ENCODE results near the gene SMC1A. TPM values are rescaled to one million over a fixed set of nuclear protein-coding genes. Genes with fewer than 3 reads are reported as not detected.
"Not testable (repeated sequence)": the region's sequence is repeated elsewhere in the genome, so short reads cannot be mapped to it uniquely, and the experiment has no call there.

Gene SMC1A
- 113 TPM for polyA plus RNA-seq (2013, experiment 1 of 4)
- polyA plus RNA-seq (2013, experiment 2 of 4): 127 TPM
- 85.8 TPM for polyA plus RNA-seq (2013, experiment 3 of 4)
- 98.0 TPM for polyA plus RNA-seq (2013, experiment 4 of 4)

- H3K36me3 ChIP-seq (ENCODE audit: control insufficient read depth, insufficient read depth, low read length): no peaks in the 10 kb centered on the region
- 0% methylated on average over 75 of the region's 75 CpGs for WGBS, 2 experiments
- H3K4me1 ChIP-seq (ENCODE audit: control insufficient read depth, insufficient read depth, low read length): peaks cover 4% of the 10 kb centered on the region
- peak within 1 kb of the TSS; percentile 78 for H3K4me3 ChIP-seq (ENCODE audit: insufficient read depth, low read depth, low read length)
- H3K9me3 ChIP-seq (ENCODE audit: control insufficient read depth, low read length): no peaks in the 10 kb centered on the region
- H3K27me3 ChIP-seq (ENCODE audit: control insufficient read depth, insufficient read depth, low read length, poor library complexity, severe bottlenecking): no peaks in the 10 kb centered on the region
- peak within 1 kb of the TSS; percentile 89 for H3K27ac ChIP-seq (ENCODE audit: insufficient read depth, low read depth, low read length, poor library complexity, severe bottlenecking)
Observed at GRCh38 chrX:53422086-53422860, at the start of gene SMC1A. TSS of gene SMC1A (minus strand) at chrX:53422654. CDS start at chrX:53422600, 54 bp downstream.

DNA sequence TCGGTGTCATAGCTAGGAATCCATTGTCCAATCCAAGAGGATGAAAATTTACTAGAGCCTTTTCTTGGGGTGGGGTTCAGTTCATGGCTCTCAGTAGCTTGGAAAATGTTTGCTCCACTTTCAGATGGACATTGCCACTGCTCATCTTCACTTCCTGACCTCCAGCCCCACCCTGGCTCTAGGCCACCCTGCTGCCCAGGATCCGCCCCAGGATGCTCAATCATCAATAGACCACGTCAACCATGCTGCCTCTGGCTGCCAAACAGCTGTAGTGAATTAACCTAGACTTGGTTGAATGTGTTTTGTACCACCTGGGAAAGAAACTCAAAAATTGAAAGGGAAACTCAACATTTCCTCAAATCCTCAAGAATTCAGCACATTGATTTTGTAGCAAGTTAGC lies 48.9 kb upstream of the SMC1A start:
- Histone ChIP-seq H3K4me1 (ENCODE audit: control insufficient read depth, insufficient read depth, low read length) (no peaks in the 10 kb centered on the region), H3K9me3 (ENCODE audit: control insufficient read depth, low read length) (no peaks in the 10 kb centered on the region), H3K27me3 (ENCODE audit: control insufficient read depth, insufficient read depth, low read length, poor library complexity, severe bottlenecking) (no peaks in the 10 kb centered on the region), H3K4me3 (ENCODE audit: insufficient read depth, low read depth, low read length) (no peak overlapping the region), H3K36me3 (ENCODE audit: control insufficient read depth, insufficient read depth, low read length) (no peaks in the 10 kb centered on the region), H3K27ac (ENCODE audit: insufficient read depth, low read depth, low read length, poor library complexity, severe bottlenecking) (no peak overlapping the region)
- 79 to 90% methylated on average over 3 of the region's 3 CpGs for WGBS, 2 experiments

DNA sequence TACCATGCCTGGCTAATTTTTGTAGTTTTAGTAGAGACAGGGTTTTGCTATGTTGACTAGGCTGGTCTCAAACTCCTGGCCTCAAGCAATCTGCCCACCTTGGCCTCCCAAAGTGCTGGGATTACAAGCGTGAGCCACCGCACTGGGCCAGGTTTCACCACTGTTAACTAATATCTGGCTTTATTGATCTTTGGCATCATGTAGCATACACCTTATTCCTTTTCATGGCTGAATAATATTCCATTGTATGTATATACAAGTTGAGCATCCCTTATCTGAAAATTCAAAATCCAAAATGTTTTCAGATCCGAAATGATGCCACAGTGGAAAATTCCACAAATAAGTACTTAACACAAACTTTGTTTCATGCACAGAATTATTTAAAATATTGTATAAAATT lies 46.2 kb upstream of the SMC1A start:
- not testable (repeated sequence) for H3K36me3 ChIP-seq (ENCODE audit: control insufficient read depth, insufficient read depth, low read length); H3K27me3 ChIP-seq (ENCODE audit: control insufficient read depth, insufficient read depth, low read length, poor library complexity, severe bottlenecking); H3K9me3 ChIP-seq (ENCODE audit: control insufficient read depth, low read length); H3K4me1 ChIP-seq (ENCODE audit: control insufficient read depth, insufficient read depth, low read length); H3K27ac ChIP-seq (ENCODE audit: insufficient read depth, low read depth, low read length, poor library complexity, severe bottlenecking); H3K4me3 ChIP-seq (ENCODE audit: insufficient read depth, low read depth, low read length)
- 95 to 100% methylated on average over 2 of the region's 3 CpGs for WGBS, 2 experiments

DNA sequence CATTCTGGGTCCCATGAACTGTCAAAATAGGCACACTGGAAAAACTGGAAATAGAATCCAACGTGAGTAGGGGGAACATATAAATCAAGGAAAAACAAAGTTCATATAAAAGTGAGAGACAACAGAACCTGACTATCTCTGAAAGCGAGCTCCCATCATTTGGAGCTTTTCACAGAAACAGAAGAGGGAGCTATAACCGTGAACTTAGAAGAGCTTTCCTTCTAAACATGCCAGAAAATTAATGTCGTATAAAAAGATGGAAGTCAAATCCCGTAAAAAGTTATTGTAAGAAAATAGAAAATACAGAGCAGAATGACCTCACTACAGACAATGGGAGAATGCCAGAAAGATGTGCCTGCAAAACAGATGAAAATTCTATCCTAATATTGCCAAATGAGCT lies 35.6 kb upstream of the SMC1A start:
- H3K36me3 ChIP-seq (ENCODE audit: control insufficient read depth, insufficient read depth, low read length): no peaks in the 10 kb centered on the region
- 60 to 83% methylated on average over 4 of the region's 5 CpGs for whole genome bisulfite sequencing, 2 experiments
- H3K9me3 ChIP-seq (ENCODE audit: control insufficient read depth, low read length): no peaks in the 10 kb centered on the region
- no peak overlapping the region for H3K27ac ChIP-seq (ENCODE audit: insufficient read depth, low read depth, low read length, poor library complexity, severe bottlenecking)
- H3K4me1 ChIP-seq (ENCODE audit: control insufficient read depth, insufficient read depth, low read length): no peaks in the 10 kb centered on the region
- no peak overlapping the region for H3K4me3 ChIP-seq (ENCODE audit: insufficient read depth, low read depth, low read length)
- no peaks in the 10 kb centered on the region for H3K27me3 ChIP-seq (ENCODE audit: control insufficient read depth, insufficient read depth, low read length, poor library complexity, severe bottlenecking)

- no peaks in the 10 kb centered on the region for H3K36me3 ChIP-seq (ENCODE audit: control insufficient read depth, insufficient read depth, low read length)
- H3K4me3 ChIP-seq (ENCODE audit: insufficient read depth, low read depth, low read length): no peak overlapping the region
- H3K27ac ChIP-seq (ENCODE audit: insufficient read depth, low read depth, low read length, poor library complexity, severe bottlenecking): no peak overlapping the region
- no peaks in the 10 kb centered on the region for H3K27me3 ChIP-seq (ENCODE audit: control insufficient read depth, insufficient read depth, low read length, poor library complexity, severe bottlenecking)
- H3K4me1 ChIP-seq (ENCODE audit: control insufficient read depth, insufficient read depth, low read length): no peaks in the 10 kb centered on the region
- H3K9me3 ChIP-seq (ENCODE audit: control insufficient read depth, low read length): no peaks in the 10 kb centered on the region
- WGBS, 2 experiments: 83 to 84% methylated on average over 3 of the region's 3 CpGs
Observed at GRCh38 chrX:53456254-53456653, 33.8 kb upstream of the SMC1A start.

DNA sequence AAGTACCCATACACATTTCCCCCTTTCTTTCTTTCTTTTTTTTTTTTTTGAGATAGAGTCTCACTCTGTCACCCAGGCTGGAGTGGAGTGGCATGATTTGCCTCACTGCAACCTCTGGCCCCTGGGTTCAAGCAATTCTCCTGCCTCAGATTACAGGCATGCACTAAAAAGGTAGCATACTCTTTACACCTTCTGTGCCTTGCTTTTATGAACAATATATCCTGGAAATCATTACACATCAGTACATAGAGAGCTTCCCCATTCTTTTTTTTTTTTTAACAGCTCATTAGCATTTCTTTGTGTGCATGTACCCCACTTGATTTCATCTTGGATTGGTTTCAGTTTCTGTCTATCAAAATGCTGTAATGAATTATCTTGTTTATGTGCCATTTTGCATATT lies 30.4 kb upstream of the SMC1A start:
- H3K4me3 ChIP-seq (ENCODE audit: insufficient read depth, low read depth, low read length): no peak overlapping the region
- H3K4me1 ChIP-seq (ENCODE audit: control insufficient read depth, insufficient read depth, low read length): no peaks in the 10 kb centered on the region
- H3K9me3 ChIP-seq (ENCODE audit: control insufficient read depth, low read length): no peaks in the 10 kb centered on the region
- H3K27me3 ChIP-seq (ENCODE audit: control insufficient read depth, insufficient read depth, low read length, poor library complexity, severe bottlenecking): no peaks in the 10 kb centered on the region
- no peaks in the 10 kb centered on the region for H3K36me3 ChIP-seq (ENCODE audit: control insufficient read depth, insufficient read depth, low read length)
- H3K27ac ChIP-seq (ENCODE audit: insufficient read depth, low read depth, low read length, poor library complexity, severe bottlenecking): no peak overlapping the region

GRCh38 chrX:53449632-53450031 lies 27.2 kb upstream of the SMC1A start:
- H3K4me3 ChIP-seq (ENCODE audit: insufficient read depth, low read depth, low read length): no peak overlapping the region
- 85 to 94% methylated on average over 2 to 3 of the region's 3 CpGs for WGBS, 2 experiments
- no peaks in the 10 kb centered on the region for H3K4me1 ChIP-seq (ENCODE audit: control insufficient read depth, insufficient read depth, low read length)
- no peaks in the 10 kb centered on the region for H3K36me3 ChIP-seq (ENCODE audit: control insufficient read depth, insufficient read depth, low read length)
- no peaks in the 10 kb centered on the region for H3K27me3 ChIP-seq (ENCODE audit: control insufficient read depth, insufficient read depth, low read length, poor library complexity, severe bottlenecking)
- H3K9me3 ChIP-seq (ENCODE audit: control insufficient read depth, low read length): no peaks in the 10 kb centered on the region
- H3K27ac ChIP-seq (ENCODE audit: insufficient read depth, low read depth, low read length, poor library complexity, severe bottlenecking): no peak overlapping the region

GRCh38 chrX:53447441-53447840 lies 25.0 kb upstream of the SMC1A start:
- Histone ChIP-seq H3K36me3 (ENCODE audit: control insufficient read depth, insufficient read depth, low read length) (no peaks in the 10 kb centered on the region), H3K27me3 (ENCODE audit: control insufficient read depth, insufficient read depth, low read length, poor library complexity, severe bottlenecking) (no peaks in the 10 kb centered on the region), H3K27ac (ENCODE audit: insufficient read depth, low read depth, low read length, poor library complexity, severe bottlenecking) (no peak overlapping the region), H3K4me1 (ENCODE audit: control insufficient read depth, insufficient read depth, low read length) (no peaks in the 10 kb centered on the region), H3K4me3 (ENCODE audit: insufficient read depth, low read depth, low read length) (no peak overlapping the region), H3K9me3 (ENCODE audit: control insufficient read depth, low read length) (no peaks in the 10 kb centered on the region)
- WGBS, 2 experiments: 83 to 100% methylated on average over 1 to 2 of the region's 2 CpGs

DNA sequence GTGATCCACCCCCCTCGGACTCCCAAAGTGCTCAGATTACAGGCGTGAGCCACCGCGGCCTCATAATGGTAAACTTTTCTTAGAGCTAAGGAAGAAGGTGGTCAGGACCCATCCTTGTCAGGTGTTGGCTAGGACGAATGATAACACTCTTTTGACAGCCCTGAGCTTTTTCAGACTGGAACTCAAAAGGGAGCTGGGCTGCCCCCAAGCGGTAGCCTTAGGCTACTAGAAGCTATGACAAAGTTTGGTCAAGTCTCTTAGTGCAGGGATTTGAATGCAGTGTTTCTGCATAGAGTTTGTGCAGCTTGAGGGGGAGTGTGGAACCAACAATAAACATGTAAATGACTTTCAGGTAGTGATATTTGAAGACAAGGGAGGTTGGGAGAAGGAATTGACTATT lies 23.5 kb upstream of the SMC1A start:
- 13 to 16% methylated on average over 6 of the region's 6 CpGs for WGBS, 2 experiments
- no peaks in the 10 kb centered on the region for H3K9me3 ChIP-seq (ENCODE audit: control insufficient read depth, low read length)
- H3K4me3 ChIP-seq (ENCODE audit: insufficient read depth, low read depth, low read length): no peak overlapping the region
- peaks cover 4% of the 10 kb centered on the region for H3K27me3 ChIP-seq (ENCODE audit: control insufficient read depth, insufficient read depth, low read length, poor library complexity, severe bottlenecking)
- no peaks in the 10 kb centered on the region for H3K4me1 ChIP-seq (ENCODE audit: control insufficient read depth, insufficient read depth, low read length)
- H3K27ac ChIP-seq (ENCODE audit: insufficient read depth, low read depth, low read length, poor library complexity, severe bottlenecking): no peak overlapping the region
- no peaks in the 10 kb centered on the region for H3K36me3 ChIP-seq (ENCODE audit: control insufficient read depth, insufficient read depth, low read length)

- Histone ChIP-seq H3K4me3 (ENCODE audit: insufficient read depth, low read depth, low read length) (no peak overlapping the region), H3K27me3 (ENCODE audit: control insufficient read depth, insufficient read depth, low read length, poor library complexity, severe bottlenecking) (peaks cover 23% of the 10 kb centered on the region), H3K9me3 (ENCODE audit: control insufficient read depth, low read length) (no peaks in the 10 kb centered on the region), H3K4me1 (ENCODE audit: control insufficient read depth, insufficient read depth, low read length) (no peaks in the 10 kb centered on the region), H3K27ac (ENCODE audit: insufficient read depth, low read depth, low read length, poor library complexity, severe bottlenecking) (no peak overlapping the region), H3K36me3 (ENCODE audit: control insufficient read depth, insufficient read depth, low read length) (no peaks in the 10 kb centered on the region)
- 95% methylated on average over 1 of the region's 1 CpG; no CpG with 5 or more reads in 1 of the 2 experiments for WGBS, 2 experiments
Observed at GRCh38 chrX:53442322-53442631, 19.8 kb upstream of the SMC1A start.
